NT2/D1 (cell line): ENCODE measurements around the gene SCYL2.
"Not testable (repeated sequence)": the region's sequence is repeated elsewhere in the genome, so short reads cannot be mapped to it uniquely, and the experiment has no call there.

ENCODE experiments used
- DNase-seq: peaks from one replicate; pipeline ENCODE4 v3.0.0-alpha.2; 2011; ENCODE audit warnings: low read depth, low spot score
- H3K27me3 ChIP-seq: 2 replicates; pipeline ENCODE4 v1.6.0; 2011; ENCODE audit warnings: mild to moderate bottlenecking; ENCODE audit not compliant: insufficient read length, insufficient read depth
- H3K36me3 ChIP-seq: 2 replicates; pipeline ENCODE4 v1.6.1; 2011; ENCODE audit warnings: mild to moderate bottlenecking, low read length, mixed read lengths; ENCODE audit not compliant: insufficient read depth, insufficient read length
- H3K4me1 ChIP-seq: 2 replicates; pipeline ENCODE4 v1.5.1; 2011; ENCODE audit not compliant: insufficient read depth, insufficient read length
- H3K4me3 ChIP-seq: 2 replicates; pipeline ENCODE4 v1.5.1; 2011; ENCODE audit warnings: low read depth; ENCODE audit not compliant: insufficient read length
- H3K9ac ChIP-seq: 2 replicates; pipeline ENCODE4 v1.6.0; 2011; ENCODE audit warnings: low read depth; ENCODE audit not compliant: insufficient read length
- H3K9me3 ChIP-seq: 2 replicates; pipeline ENCODE4 v1.5.1; 2011; ENCODE audit warnings: mild to moderate bottlenecking, low read length; ENCODE audit not compliant: insufficient read depth
- SUZ12 ChIP-seq: IDR thresholded peaks from 2 replicates; pipeline ENCODE4 v1.6.1; 2011; ENCODE audit not compliant: insufficient read length, insufficient read depth; ENCODE audit errors: extremely low read depth
- YY1 ChIP-seq: IDR thresholded peaks from 2 replicates; pipeline ENCODE4 v1.6.1; 2011; ENCODE audit not compliant: insufficient read length, insufficient read depth
- ZNF274 ChIP-seq: IDR thresholded peaks from 2 replicates; pipeline ENCODE4 v1.6.1; 2011; ENCODE audit warnings: mild to moderate bottlenecking, low read depth, low read length

The SCYL2 gene

GRCh38 chr12:100248886-100249285 is 18.1 kb upstream of the SCYL2 start:
- DNase-seq: no peak
- Histone ChIP-seq H3K36me3 (no peaks in the 10 kb centered on the region), H3K27me3 (no peaks in the 10 kb centered on the region), H3K4me1 (no peaks in the 10 kb centered on the region), H3K9me3 (no peaks in the 10 kb centered on the region), H3K4me3 (no peak overlapping the region), H3K9ac (no peak overlapping the region)
- TF ChIP-seq YY1 (no peak), ZNF274 (no peak), SUZ12 (no peak)

GRCh38 chr12:100249941-100250340 is 17.0 kb upstream of the SCYL2 start:
- no peak overlapping the region for H3K4me3 ChIP-seq
- no peak overlapping the region for H3K9ac ChIP-seq
- no peaks in the 10 kb centered on the region for H3K4me1 ChIP-seq
- H3K36me3 ChIP-seq: no peaks in the 10 kb centered on the region
- no peak for DNase-seq
- TF ChIP-seq SUZ12 (no peak), YY1 (no peak), ZNF274 (no peak)
- H3K27me3 ChIP-seq: no peaks in the 10 kb centered on the region
- no peaks in the 10 kb centered on the region for H3K9me3 ChIP-seq

GRCh38 chr12:100251917-100252316 is 15.1 kb upstream of the SCYL2 start:
- Histone ChIP-seq H3K4me1 (no peaks in the 10 kb centered on the region), H3K27me3 (no peaks in the 10 kb centered on the region), H3K9me3 (no peaks in the 10 kb centered on the region), H3K9ac (no peak overlapping the region), H3K36me3 (peaks cover 3% of the 10 kb centered on the region), H3K4me3 (no peak overlapping the region)
- TF ChIP-seq SUZ12 (no peak), YY1 (no peak), ZNF274 (no peak)
- DNase-seq: no peak

GRCh38 chr12:100253437-100253836 is 13.5 kb upstream of the SCYL2 start:
- no peaks in the 10 kb centered on the region for H3K27me3 ChIP-seq
- no peaks in the 10 kb centered on the region for H3K4me1 ChIP-seq
- no peak for DNase-seq
- TF ChIP-seq YY1 (no peak), ZNF274 (no peak), SUZ12 (no peak)
- H3K36me3 ChIP-seq: peaks cover 3% of the 10 kb centered on the region
- no peak overlapping the region for H3K9ac ChIP-seq
- H3K4me3 ChIP-seq: no peak overlapping the region
- no peaks in the 10 kb centered on the region for H3K9me3 ChIP-seq

GRCh38 chr12:100254876-100255275 is 12.1 kb upstream of the SCYL2 start:
- TF ChIP-seq SUZ12 (no peak), ZNF274 (no peak), YY1 (no peak)
- no peaks in the 10 kb centered on the region for H3K9me3 ChIP-seq

GRCh38 chr12:100258127-100258526 is 8.8 kb upstream of the SCYL2 start:
- H3K9me3 ChIP-seq: no peaks in the 10 kb centered on the region
- H3K36me3 ChIP-seq: peaks cover 10% of the 10 kb centered on the region
- H3K4me1 ChIP-seq: no peaks in the 10 kb centered on the region
- no peaks in the 10 kb centered on the region for H3K27me3 ChIP-seq
- no peak overlapping the region for H3K4me3 ChIP-seq
- TF ChIP-seq YY1: no peak
- TF ChIP-seq SUZ12: no peak
- TF ChIP-seq ZNF274: no peak
- DNase-seq: no peak
- H3K9ac ChIP-seq: no peak overlapping the region

More at GRCh38 chr12:100254876-100255275, 12.1 kb upstream of the SCYL2 start:
- no peak for DNase-seq
- H3K9ac ChIP-seq: no peak overlapping the region
- no peaks in the 10 kb centered on the region for H3K27me3 ChIP-seq
- no peak overlapping the region for H3K4me3 ChIP-seq
- H3K36me3 ChIP-seq: peaks cover 3% of the 10 kb centered on the region
- H3K4me1 ChIP-seq: no peaks in the 10 kb centered on the region

GRCh38 chr12:100263131-100263530 is 3.8 kb upstream of the SCYL2 start:
- Histone ChIP-seq H3K27me3 (no peaks in the 10 kb centered on the region), H3K9ac (no peak overlapping the region), H3K9me3 (no peaks in the 10 kb centered on the region), H3K4me1 (no peaks in the 10 kb centered on the region), H3K36me3 (peaks cover 7% of the 10 kb centered on the region), H3K4me3 (no peak overlapping the region)
- no peak for DNase-seq
- no peak for TF ChIP-seq SUZ12
- TF ChIP-seq YY1: no peak
- no peak for TF ChIP-seq ZNF274

GRCh38 chr12:100265107-100265506 is 1.9 kb upstream of the SCYL2 start:
- DNase-seq, H3K36me3 ChIP-seq, H3K9ac ChIP-seq, H3K4me3 ChIP-seq, H3K9me3 ChIP-seq, H3K27me3 ChIP-seq, H3K4me1 ChIP-seq: not testable (repeated sequence)
